Transverse colon (tissue), 3 donors: ENCODE results near the gene HDAC9.

Source experiments
- CTCF ChIP-seq, 5 experiments: fragments of 200-600 bp in 3 of 5; fragments of 450-650 bp in 2 of 5; sonication (generic) in 3 of 5; IDR thresholded peaks; 1 replicate in 2 of 5; 2 replicates in 3 of 5; pipeline ENCODE4 v1.5.1; 2016 to 2017; ENCODE audit warnings: antibody characterized with exemption in 5 of 5, inconsistent platforms in 3 of 5, mild to moderate bottlenecking in 2 of 5, moderate library complexity in 1 of 5
- EP300 ChIP-seq: sonication (generic); formaldehyde crosslinking; IDR thresholded peaks from one replicate; pipeline ENCODE4 v1.6.1; 2017; ENCODE audit warnings: antibody characterized with exemption, low read depth
- POLR2A ChIP-seq: fragments of 450-650 bp; IDR thresholded peaks from one replicate; pipeline ENCODE4 v1.6.1; 2016; ENCODE audit warnings: antibody characterized with exemption, mild to moderate bottlenecking, moderate library complexity

GRCh38 chr7:18997477-18998150, 502.1 kb downstream of the HDAC9 start:
- no peak for TF ChIP-seq EP300
- no peak for TF ChIP-seq CTCF (IDR thresholded peaks at IDR 0.05)
- no peak for TF ChIP-seq POLR2A
